CD4-positive, alpha-beta T cell (primary cell): ENCODE data around the gene TPO. TPM values are rescaled to one million over a fixed set of nuclear protein-coding genes. Genes with fewer than 3 reads are reported as not detected.

Experiments used
- ATAC-seq: fragments of 200-7000 bp; cut with Tn5 transposase; one replicate; pipeline ENCODE4 v1.10.0; 2022; ENCODE audit warnings: mild to moderate bottlenecking; ENCODE audit not compliant: poor library complexity
- CTCF ChIA-PET: fragments of 350-600 bp; sonication (Branson Sonifier 250); formaldehyde crosslinking; loops from one replicate; lab custom pipeline; 2021; ENCODE audit warnings: antibody characterized with exemption, inconsistent platforms; lab: Charles Lee
- POLR2A ChIA-PET: fragments of 350-600 bp; sonication (Branson Sonifier 250); formaldehyde crosslinking; loops from one replicate; lab custom pipeline; 2021; ENCODE audit warnings: antibody characterized with exemption, inconsistent platforms; lab: Charles Lee
- DNase-seq, 14 experiments: peaks; one replicate each; pipeline ENCODE4 v3.0.0-alpha.2; 2013 to 2020; ENCODE audit warnings: mixed read lengths in 2 of 14
- H3K27ac ChIP-seq, 2 donors: one replicate each; pipeline versions ENCODE4 v1.5.1 to v1.7.0; 2013; ENCODE audit warnings: low read length in 2 of 2, low read depth in 1 of 2, mild to moderate bottlenecking in 1 of 2
- H3K27me3 ChIP-seq, 2 experiments: 1 replicate in 1 of 2; 2 replicates in 1 of 2; pipeline versions ENCODE4 v1.6.1 to v1.7.0; 2013; ENCODE audit warnings: low read length in 2 of 2, control low read depth in 1 of 2, mild to moderate bottlenecking in 1 of 2, moderate library complexity in 1 of 2; ENCODE audit not compliant: insufficient read depth in 2 of 2, control insufficient read depth in 1 of 2
- H3K36me3 ChIP-seq: one replicate; pipeline ENCODE4 v1.6.1; 2013; ENCODE audit warnings: low read length, control low read depth; ENCODE audit not compliant: insufficient read depth
- H3K4me1 ChIP-seq: one replicate; pipeline ENCODE4 v1.6.1; 2013; ENCODE audit warnings: low read length, control low read depth; ENCODE audit not compliant: insufficient read depth
- H3K4me3 ChIP-seq: one replicate; pipeline ENCODE4 v1.5.1; 2013; ENCODE audit warnings: mild to moderate bottlenecking, low read length, moderate library complexity
- H3K9me3 ChIP-seq, 2 experiments: 1 replicate in 1 of 2; 2 replicates in 1 of 2; pipeline versions ENCODE4 v1.6.1 to v1.7.0; 2013; ENCODE audit warnings: low read length in 2 of 2, mild to moderate bottlenecking in 2 of 2, control low read depth in 1 of 2, moderate library complexity in 1 of 2; ENCODE audit not compliant: control insufficient read depth in 1 of 2, insufficient read depth in 1 of 2
- H3K27ac Mint-ChIP-seq: one replicate; pipeline ENCODE4 v1.8.0; 2020; ENCODE audit warnings: mixed read lengths
- H3K27me3 Mint-ChIP-seq: one replicate; pipeline ENCODE4 v1.8.0; 2021; ENCODE audit warnings: mixed read lengths
- H3K36me3 Mint-ChIP-seq: one replicate; pipeline ENCODE4 v1.8.0; 2021; ENCODE audit warnings: low read depth, mixed read lengths
- H3K4me1 Mint-ChIP-seq: one replicate; pipeline ENCODE4 v1.8.0; 2021; ENCODE audit warnings: low read depth, mixed read lengths
- H3K4me3 Mint-ChIP-seq: one replicate; pipeline ENCODE4 v1.8.0; 2020; ENCODE audit warnings: mild to moderate bottlenecking, mixed read lengths
- H3K9me3 Mint-ChIP-seq: one replicate; pipeline ENCODE4 v1.8.0; 2020; ENCODE audit warnings: mixed read lengths
- CTCF ChIP-seq: fragments of 200-600 bp; IDR thresholded peaks from one replicate; pipeline ENCODE4 v1.8.0; 2022; ENCODE audit warnings: antibody characterized with exemption, mild to moderate bottlenecking
- intact Hi-C, 2 experiments: fragments of 100-400 bp; cut with DNase I in 1 of 2; cut with micrococcal nuclease in 1 of 2; formaldehyde crosslinking; loops; one replicate each; pipeline versions ENCODE4 v1.15.1 to v1.9.0; 2023 to 2025; cut with DNase I, micrococcal nuclease
- total RNA-seq, 174 experiments: library from RNA in 2 of 174; stranded (reverse) in 2 of 174; gene quantifications; one replicate each; pipeline ENCODE4 v1.2.3 and lab custom pipeline; 2021 to 2026

The TPO gene
- total RNA-seq, 2 experiments from 2014 or later = 0.27 TPM; not detected in 1

GRCh38 chr2:1482981-1483380 is 69.7 kb downstream of the TPO start:
- Histone ChIP-seq H3K27ac (no peak overlapping the region), H3K9me3 (peaks cover 0 to 12% of the 10 kb centered on the region in 2 experiments), H3K36me3 (no peaks in the 10 kb centered on the region), H3K27me3 (no peaks in the 10 kb centered on the region), H3K4me1 (peaks cover 7% of the 10 kb centered on the region), H3K4me3 (no peak overlapping the region)
- no peak for TF ChIP-seq CTCF
- H3K9me3 Mint-ChIP-seq = no peaks in the 10 kb centered on the region
- ChIA-PET POLR2A (no interaction called here), CTCF (no interaction called here)
- ATAC-seq = no peak
- H3K4me1 Mint-ChIP-seq = no peaks in the 10 kb centered on the region
- no peaks in the 10 kb centered on the region for H3K27me3 Mint-ChIP-seq
- H3K4me3 Mint-ChIP-seq = no peak overlapping the region
- DNase-seq = no peak
- intact Hi-C loops = no loop called here
- no peaks in the 10 kb centered on the region for H3K36me3 Mint-ChIP-seq
- H3K27ac Mint-ChIP-seq = no peak overlapping the region

GRCh38 chr2:1483551-1483950 is 70.3 kb downstream of the TPO start:
- ChIA-PET CTCF (no interaction called here), POLR2A (no interaction called here)
- Histone ChIP-seq H3K27me3 (no peaks in the 10 kb centered on the region), H3K4me1 (peaks cover 7% of the 10 kb centered on the region), H3K9me3 (peaks cover 0 to 14% of the 10 kb centered on the region in 2 experiments), H3K36me3 (no peaks in the 10 kb centered on the region), H3K4me3 (no peak overlapping the region), H3K27ac (no peak overlapping the region)
- intact Hi-C loops = no loop called here
- no peak for ATAC-seq
- Mint-ChIP-seq H3K9me3 (no peaks in the 10 kb centered on the region), H3K27me3 (no peaks in the 10 kb centered on the region), H3K4me1 (no peaks in the 10 kb centered on the region), H3K4me3 (no peak overlapping the region), H3K36me3 (no peaks in the 10 kb centered on the region), H3K27ac (no peak overlapping the region)
- TF ChIP-seq CTCF = no peak
- DNase-seq = no peak

GRCh38 chr2:1484131-1484884 is 71.0 kb downstream of the TPO start:
- no peaks in the 10 kb centered on the region for H3K27me3 ChIP-seq
- H3K4me1 ChIP-seq = peaks cover 7% of the 10 kb centered on the region
- Mint-ChIP-seq H3K4me1 (no peaks in the 10 kb centered on the region), H3K27me3 (no peaks in the 10 kb centered on the region), H3K4me3 (no peak overlapping the region), H3K27ac (no peak overlapping the region), H3K9me3 (no peaks in the 10 kb centered on the region), H3K36me3 (no peaks in the 10 kb centered on the region)
- intact Hi-C loops = no loop called here
- H3K27ac ChIP-seq = no peak overlapping the region
- POLR2A ChIA-PET = no interaction called here
- CTCF ChIA-PET = no interaction called here
- no peaks in the 10 kb centered on the region for H3K36me3 ChIP-seq
- H3K9me3 ChIP-seq = peaks cover 0 to 22% of the 10 kb centered on the region in 2 experiments
- no peak for ATAC-seq
- TF ChIP-seq CTCF = no peak
- no peak overlapping the region for H3K4me3 ChIP-seq
- no peak for DNase-seq
